Heart left ventricle (tissue), 13 donors: ENCODE results near the gene PLEKHA6.

Experiments used
- POLR2A ChIP-seq, 2 donors: fragments of 450-650 bp; IDR thresholded peaks; one replicate each; pipeline ENCODE4 v1.6.1; 2017; ENCODE audit warnings: antibody characterized with exemption in 2 of 2, mild to moderate bottlenecking in 2 of 2, moderate library complexity in 2 of 2
- TF ChIP-seq, protein P1 (sequence below), 12 donors: fragments of 200-600 bp; sonication (generic) in 4 of 12; IDR thresholded peaks; one replicate each; pipeline versions ENCODE4 v1.5.0 to v1.8.0; 2018 to 2022; ENCODE audit warnings: antibody characterized with exemption in 12 of 12, mild to moderate bottlenecking in 5 of 12
- donor health status: ischemic (EF 13 %, LVEDD 7.1; RV severe dilation, severe dysfunction).
- donor health status: DM: no; HTN: yes; CAD: no.
- donor health status: DM: no; HTN: no; CAD: no.
- donor health status: ischemic (EF 25% LVEDD 6.9; RV normal size, moderate dysfunction).
- donor health status: ischemic (EF 25% LVEDD 5.7; RV mildly dilated, moderate dysfunction).
- donor health status: ischemic (EF 35%, LVEDD 5.7; RV mildly dilated, moderate dysfunction).
- donor health status: nonischemic (EF 11% LVEDD 7.7; RV severe dilation, severe dysfunction).
- donor health status: DM: yes; HTN: yes; CAD: no.
- donor health status: PGD.
- donor health status: ischemic (EF 29% LVEDD 5.4; RV normal size, mild dysfunction).
- donor health status: nonischemic (EF 23%, LVEDD 6.1; RV moderate dilation, normal function).

- TF ChIP-seq, protein P1, sequence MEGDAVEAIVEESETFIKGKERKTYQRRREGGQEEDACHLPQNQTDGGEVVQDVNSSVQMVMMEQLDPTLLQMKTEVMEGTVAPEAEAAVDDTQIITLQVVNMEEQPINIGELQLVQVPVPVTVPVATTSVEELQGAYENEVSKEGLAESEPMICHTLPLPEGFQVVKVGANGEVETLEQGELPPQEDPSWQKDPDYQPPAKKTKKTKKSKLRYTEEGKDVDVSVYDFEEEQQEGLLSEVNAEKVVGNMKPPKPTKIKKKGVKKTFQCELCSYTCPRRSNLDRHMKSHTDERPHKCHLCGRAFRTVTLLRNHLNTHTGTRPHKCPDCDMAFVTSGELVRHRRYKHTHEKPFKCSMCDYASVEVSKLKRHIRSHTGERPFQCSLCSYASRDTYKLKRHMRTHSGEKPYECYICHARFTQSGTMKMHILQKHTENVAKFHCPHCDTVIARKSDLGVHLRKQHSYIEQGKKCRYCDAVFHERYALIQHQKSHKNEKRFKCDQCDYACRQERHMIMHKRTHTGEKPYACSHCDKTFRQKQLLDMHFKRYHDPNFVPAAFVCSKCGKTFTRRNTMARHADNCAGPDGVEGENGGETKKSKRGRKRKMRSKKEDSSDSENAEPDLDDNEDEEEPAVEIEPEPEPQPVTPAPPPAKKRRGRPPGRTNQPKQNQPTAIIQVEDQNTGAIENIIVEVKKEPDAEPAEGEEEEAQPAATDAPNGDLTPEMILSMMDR (IDR thresholded peaks at IDR 0.05): no peak
- no peak for TF ChIP-seq POLR2A (IDR thresholded peaks at IDR 0.05)
Measured at GRCh38 chr1:204217648-204218000, 142.1 kb downstream of the PLEKHA6 start.
